K562 (cell line): Measurements from ENCODE around the gene AZU1. TPM values are rescaled to one million over a fixed set of nuclear protein-coding genes. Genes with fewer than 3 reads are reported as not detected.

Experiments used
- ARNT ChIP-seq, 2 experiments: fragments of 450-650 bp; IDR thresholded peaks; 2 replicates each; pipeline ENCODE4 v1.6.1; 2016; ENCODE audit warnings: mild to moderate bottlenecking in 1 of 2
- BMI1 ChIP-seq: fragments of 150-350 bp; IDR thresholded peaks from 2 replicates; pipeline ENCODE4 v1.6.1; 2014; ENCODE audit warnings: low read length
- BRCA1 ChIP-seq, 2 experiments: fragments of 450-650 bp in 1 of 2; sonication (generic) in 1 of 2; formaldehyde crosslinking in 1 of 2; IDR thresholded peaks; 2 replicates each; pipeline versions ENCODE4 v1.5.0 to v1.6.1; 2017 to 2020; ENCODE audit warnings: mild to moderate bottlenecking in 1 of 2, missing genetic modification reagents in 1 of 2
- C11orf30 ChIP-seq: fragments of 450-650 bp; IDR thresholded peaks from 2 replicates; pipeline ENCODE4 v1.6.1; 2016; ENCODE audit warnings: low read depth, mild to moderate bottlenecking
- CXXC5 ChIP-seq: fragments of 250-450 bp; sonication (Bioruptor Pico); IDR thresholded peaks from 2 replicates; pipeline ENCODE4 v1.8.0; 2022; ENCODE audit warnings: inconsistent platforms, mild to moderate bottlenecking, moderate library complexity
- FOXP4 ChIP-seq: sonication (generic); formaldehyde crosslinking; IDR thresholded peaks from 2 replicates; pipeline ENCODE4 v1.8.0; 2022; ENCODE audit warnings: mild to moderate bottlenecking, missing genetic modification reagents, borderline replicate concordance
- HOMEZ ChIP-seq: fragments of 250-450 bp; sonication (Bioruptor Pico); IDR thresholded peaks from 2 replicates; pipeline ENCODE4 v1.4.0; 2020; ENCODE audit warnings: mild to moderate bottlenecking, moderate library complexity
- KLF10 ChIP-seq: fragments of 250-450 bp; sonication (Bioruptor Pico); IDR thresholded peaks from 2 replicates; pipeline ENCODE4 v1.6.1; 2021; ENCODE audit warnings: matching md5 sums
- NEUROD1 ChIP-seq: fragments of 150-350 bp; IDR thresholded peaks from 2 replicates; pipeline ENCODE4 v1.6.1; 2014; ENCODE audit warnings: borderline replicate concordance, low read length, low read depth; ENCODE audit not compliant: partially characterized antibody
- SREBF1 ChIP-seq: fragments of 150-350 bp; IDR thresholded peaks from 2 replicates; pipeline ENCODE4 v1.6.1; 2014; ENCODE audit warnings: antibody characterized with exemption, low read depth, low read length, borderline replicate concordance
- SUPT5H ChIP-seq: fragments of 450-650 bp; IDR thresholded peaks from 2 replicates; pipeline ENCODE4 v1.6.1; 2016
- TAL1 ChIP-seq: fragments of 450-650 bp; IDR thresholded peaks from 2 replicates; pipeline ENCODE4 v1.6.1; 2016; ENCODE audit warnings: mild to moderate bottlenecking
- TBL1XR1 ChIP-seq, 2 experiments: IDR thresholded peaks; 2 replicates each; pipeline ENCODE4 v1.6.1; 2012; ENCODE audit warnings: improper control_type of control experiment in 2 of 2, low read length in 2 of 2, mild to moderate bottlenecking in 1 of 2
- U2AF2 ChIP-seq: fragments of 200-400 bp; formaldehyde crosslinking; optimal IDR thresholded peaks from 2 replicates; pipeline ENCODE3; 2017; ENCODE audit warnings: low read depth, mild to moderate bottlenecking, low read length
- ZC3H11A ChIP-seq: IDR thresholded peaks from 2 replicates; pipeline ENCODE4 v1.6.1; 2012; ENCODE audit warnings: low read depth, low read length, improper control_type of control experiment
- ZKSCAN1 ChIP-seq: fragments of 150-350 bp; IDR thresholded peaks from 2 replicates; pipeline ENCODE4 v1.6.1; 2016; ENCODE audit warnings: low read depth, low read length
- ZNF253 ChIP-seq: fragments of 250-450 bp; sonication (Bioruptor Pico); conservative IDR thresholded peaks from 2 replicates; pipeline ENCODE4 v1.6.1; 2021; ENCODE audit warnings: mild to moderate bottlenecking
- ZNF511 ChIP-seq: sonication (generic); formaldehyde crosslinking; IDR thresholded peaks from 2 replicates; pipeline ENCODE4 v1.8.0; 2022; ENCODE audit warnings: mild to moderate bottlenecking, missing genetic modification reagents
- ZNF57 ChIP-seq: fragments of 450-650 bp; formaldehyde crosslinking; IDR thresholded peaks from 2 replicates; pipeline ENCODE4 v1.4.0; 2020; ENCODE audit warnings: mild to moderate bottlenecking, moderate library complexity
- polyA plus RNA-seq, 8 experiments: library from polyadenylated mRNA; depleted of rRNA in 4 of 8; stranded (reverse) in 5 of 8; unstranded in 3 of 8; fragments of >200 nt; fragmentation: Nextera tagmentation in 2 of 8; fragmentation: Illumina TruSeq in 1 of 8; extraction: Ambion mirVana in 2 of 8; extraction: Trizol in 1 of 8; gene quantifications; 2 replicates each; pipeline versions ENCODE4 v1.2.1 to v1.2.3, GENCODE V29; 2011 to 2014; ENCODE audit warnings: inconsistent platforms in 1 of 8, missing spikeins in 1 of 8
- total RNA-seq, 7 experiments: library from RNA; depleted of rRNA in 6 of 7; stranded (reverse); fragments of >200 nt in 6 of 7; fragmentation: Illumina TruSeq in 2 of 7; extraction: Trizol in 2 of 7; gene quantifications; 2 replicates each; pipeline versions ENCODE4 v1.2.1 to v1.2.3, GENCODE V29; 2011 to 2021; ENCODE audit warnings: low replicate concordance in 1 of 7
- TF ChIP-seq, protein P1 (sequence below): sonication (generic); formaldehyde crosslinking; IDR thresholded peaks from 2 replicates; pipeline ENCODE4 v1.8.0; 2023; ENCODE audit warnings: mild to moderate bottlenecking, missing genetic modification reagents
- TF ChIP-seq, protein P2 (sequence below): fragments of 250-450 bp; sonication (Bioruptor Pico); IDR thresholded peaks from 2 replicates; pipeline ENCODE4 v1.9.0; 2021; ENCODE audit warnings: mild to moderate bottlenecking, inconsistent platforms

The AZU1 gene
- total and polyA plus RNA-seq, 9 of the 15 experiments (the other 6 are each of a cell fraction or from before 2014, with no cell fraction given) = 0.29 to 1.9 (median 0.59) TPM; not detected in 3

- TF ChIP-seq, protein P1, sequence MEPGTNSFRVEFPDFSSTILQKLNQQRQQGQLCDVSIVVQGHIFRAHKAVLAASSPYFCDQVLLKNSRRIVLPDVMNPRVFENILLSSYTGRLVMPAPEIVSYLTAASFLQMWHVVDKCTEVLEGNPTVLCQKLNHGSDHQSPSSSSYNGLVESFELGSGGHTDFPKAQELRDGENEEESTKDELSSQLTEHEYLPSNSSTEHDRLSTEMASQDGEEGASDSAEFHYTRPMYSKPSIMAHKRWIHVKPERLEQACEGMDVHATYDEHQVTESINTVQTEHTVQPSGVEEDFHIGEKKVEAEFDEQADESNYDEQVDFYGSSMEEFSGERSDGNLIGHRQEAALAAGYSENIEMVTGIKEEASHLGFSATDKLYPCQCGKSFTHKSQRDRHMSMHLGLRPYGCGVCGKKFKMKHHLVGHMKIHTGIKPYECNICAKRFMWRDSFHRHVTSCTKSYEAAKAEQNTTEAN (CRISPR knock-in tag) = no peak
- no peak for TF ChIP-seq U2AF2
- no peak for TF ChIP-seq SREBF1
- no peak for TF ChIP-seq BRCA1 (IDR thresholded peaks at IDR 0.05)
- TF ChIP-seq BRCA1 (CRISPR knock-in tag; IDR thresholded peaks at IDR 0.05) = no peak
- TF ChIP-seq TBL1XR1 (IDR thresholded peaks at IDR 0.05; ENCODE audit: low read length in 2 of 2) = 0 out of 4 replicates have a peak, but pooled peaks of 1 of the 2 experiments have one; percentile 25
- TF ChIP-seq, protein P2, sequence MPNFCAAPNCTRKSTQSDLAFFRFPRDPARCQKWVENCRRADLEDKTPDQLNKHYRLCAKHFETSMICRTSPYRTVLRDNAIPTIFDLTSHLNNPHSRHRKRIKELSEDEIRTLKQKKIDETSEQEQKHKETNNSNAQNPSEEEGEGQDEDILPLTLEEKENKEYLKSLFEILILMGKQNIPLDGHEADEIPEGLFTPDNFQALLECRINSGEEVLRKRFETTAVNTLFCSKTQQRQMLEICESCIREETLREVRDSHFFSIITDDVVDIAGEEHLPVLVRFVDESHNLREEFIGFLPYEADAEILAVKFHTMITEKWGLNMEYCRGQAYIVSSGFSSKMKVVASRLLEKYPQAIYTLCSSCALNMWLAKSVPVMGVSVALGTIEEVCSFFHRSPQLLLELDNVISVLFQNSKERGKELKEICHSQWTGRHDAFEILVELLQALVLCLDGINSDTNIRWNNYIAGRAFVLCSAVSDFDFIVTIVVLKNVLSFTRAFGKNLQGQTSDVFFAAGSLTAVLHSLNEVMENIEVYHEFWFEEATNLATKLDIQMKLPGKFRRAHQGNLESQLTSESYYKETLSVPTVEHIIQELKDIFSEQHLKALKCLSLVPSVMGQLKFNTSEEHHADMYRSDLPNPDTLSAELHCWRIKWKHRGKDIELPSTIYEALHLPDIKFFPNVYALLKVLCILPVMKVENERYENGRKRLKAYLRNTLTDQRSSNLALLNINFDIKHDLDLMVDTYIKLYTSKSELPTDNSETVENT (CRISPR knock-in tag) = peak; percentile 89
- no peak for TF ChIP-seq ZNF253 (CRISPR knock-in tag)
- TF ChIP-seq HOMEZ (CRISPR knock-in tag) = no peak
- peak; percentile 46 for TF ChIP-seq SUPT5H
- TF ChIP-seq ARNT (IDR thresholded peaks at IDR 0.05) = no peak
- TF ChIP-seq C11orf30 = no peak
- no peak for TF ChIP-seq BMI1
- TF ChIP-seq ZNF57 (CRISPR knock-in tag) = no peak
- TF ChIP-seq TAL1 = no peak
- TF ChIP-seq FOXP4 (CRISPR knock-in tag) = peak; percentile 80; the same call in 1 of the 2 replicates
- TF ChIP-seq CXXC5 (CRISPR knock-in tag) = peak; percentile 86
- no peak for TF ChIP-seq NEUROD1
- TF ChIP-seq ZKSCAN1 = no peak
- TF ChIP-seq ZNF511 (CRISPR knock-in tag) = peak; percentile 34; the same call in 1 of the 2 replicates
- TF ChIP-seq ZC3H11A = no peak
- no peak for TF ChIP-seq KLF10 (CRISPR knock-in tag)
Observed at GRCh38 chr19:861756-862580, 34.3 kb downstream of the AZU1 start (continued).
